NCI-H2107 treated with DMSO at 0.1 percent for 48 hours (cell line): Measurements from ENCODE around the gene MAD2L2.

Source experiments
- DNase-seq: peaks from one replicate; lab custom pipeline; 2025; ENCODE audit not compliant: unreplicated experiment; lab: John Stamatoyannopoulos, UW

MAD2L2 gene

DNA sequence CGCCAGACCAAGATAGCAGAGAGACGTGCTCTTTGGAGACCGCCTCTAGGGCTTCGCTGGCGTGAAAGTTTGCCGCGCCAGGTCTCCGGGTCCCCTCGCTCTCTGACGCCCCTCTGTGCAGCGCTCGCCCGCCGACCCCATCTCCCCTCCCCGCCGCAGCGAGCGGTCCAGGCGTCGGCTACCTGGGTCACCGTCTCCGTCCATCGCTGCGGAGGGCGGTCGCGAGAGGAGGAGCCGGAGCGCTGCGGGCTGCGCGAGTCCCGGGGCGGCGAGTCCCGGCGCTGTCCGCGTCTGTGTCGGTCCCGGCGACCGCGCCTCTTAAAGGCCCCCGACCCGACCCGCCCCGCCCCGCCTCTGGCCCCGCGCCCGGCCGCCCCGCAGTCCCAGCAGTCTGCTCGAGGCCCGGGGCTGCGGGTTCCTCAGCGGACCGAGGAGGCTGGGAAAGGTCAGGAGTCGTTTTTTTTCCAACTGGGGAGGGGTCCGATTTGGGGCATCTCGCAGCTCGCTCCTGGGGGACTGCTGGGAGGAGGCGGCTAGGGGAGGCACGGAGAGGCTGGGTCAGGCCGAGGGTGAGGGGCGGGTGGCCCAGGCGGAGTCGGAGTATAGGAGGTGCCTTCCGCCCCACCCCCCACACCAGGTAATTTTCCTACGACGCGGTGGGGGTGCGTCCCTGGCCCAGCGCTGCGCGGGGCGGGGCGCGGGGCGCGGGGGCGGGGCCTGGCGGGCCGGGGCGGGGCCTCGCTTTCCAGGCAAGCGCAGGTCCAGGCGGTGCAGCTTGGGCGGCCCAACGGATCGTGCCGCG is 26.6 kb downstream of the MAD2L2 start, which contains the start of the genes FBXO2 and FBXO44:
Gene FBXO2 (minus strand): TSS at position 293 of the 802 bp plus-strand sequence. CDS start 89 bp downstream, at position 204.
Gene FBXO44 (plus strand): TSS at position 741 of the 802 bp plus-strand sequence. CDS start 959 bp downstream, outside the sequence.
- DNase-seq: no peak

- no peak for DNase-seq
Observed at GRCh38 chr1:11653861-11654136, 27.1 kb downstream of the MAD2L2 start.

DNA sequence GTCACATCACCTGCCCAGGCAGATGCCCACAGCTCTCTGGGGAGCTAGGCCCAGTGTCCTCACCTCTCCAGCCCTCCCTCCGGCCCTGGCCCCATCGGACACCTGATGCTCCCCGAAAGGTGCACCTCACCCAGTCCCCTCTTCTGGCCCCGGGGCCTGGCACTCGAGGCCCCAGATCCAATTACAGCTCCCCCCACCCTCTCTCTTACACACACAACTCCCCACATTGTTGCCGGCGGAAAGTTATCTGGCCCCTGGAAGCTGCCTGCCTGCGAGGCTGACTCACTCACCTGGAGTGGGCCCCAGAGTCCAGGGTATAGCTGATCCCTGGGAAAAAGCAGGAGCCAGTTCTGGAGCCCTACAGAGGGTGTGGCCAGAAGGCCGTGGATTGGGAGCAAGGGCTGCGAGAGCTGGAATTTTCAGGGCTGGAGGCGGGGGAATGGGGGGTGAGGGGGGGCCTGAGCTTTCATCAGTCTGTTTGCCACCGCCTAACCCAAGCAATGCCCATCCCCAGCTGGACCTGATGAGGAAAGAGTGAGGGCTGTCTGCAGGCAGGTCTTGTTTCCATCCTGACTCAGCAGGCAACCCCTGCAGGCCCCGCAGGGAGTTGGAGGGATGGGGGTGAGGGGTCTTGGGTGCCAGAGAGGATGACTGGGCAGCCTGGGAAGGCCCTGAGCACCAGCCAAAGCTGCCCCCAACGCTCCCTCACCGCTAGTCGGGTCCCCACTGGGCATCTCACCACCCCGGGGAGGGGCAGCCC is 27.7 kb downstream of the MAD2L2 start:
- peak; percentile 59 for DNase-seq

DNA sequence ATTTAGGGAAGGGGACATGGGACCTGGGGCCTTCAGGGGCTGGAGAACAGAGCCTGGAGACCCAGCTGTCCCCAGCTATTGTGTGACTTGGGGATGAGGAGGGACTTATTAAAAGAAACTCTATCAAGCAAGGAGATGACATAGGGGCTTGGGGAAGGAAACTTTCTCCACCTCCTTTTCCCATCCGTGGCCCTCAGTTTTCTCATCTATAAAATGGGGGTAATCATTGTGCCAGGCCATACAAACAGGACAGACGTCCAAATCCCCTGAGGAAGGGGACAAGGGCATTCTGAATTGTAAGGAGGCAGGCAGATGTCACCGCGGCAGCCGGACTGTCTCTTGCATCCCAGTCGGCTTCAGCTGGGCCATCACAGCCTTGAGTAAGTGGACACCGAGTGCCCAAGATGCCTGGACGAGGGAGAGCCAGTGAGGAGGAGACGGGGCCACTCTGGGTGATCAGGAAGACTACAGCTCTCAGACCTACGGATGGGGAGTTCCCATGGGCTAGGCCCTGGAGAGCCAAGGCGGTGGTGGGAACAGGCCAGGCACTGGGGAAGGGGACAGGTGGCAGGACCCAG is 28.7 kb downstream of the MAD2L2 start:
- no peak for DNase-seq

DNA sequence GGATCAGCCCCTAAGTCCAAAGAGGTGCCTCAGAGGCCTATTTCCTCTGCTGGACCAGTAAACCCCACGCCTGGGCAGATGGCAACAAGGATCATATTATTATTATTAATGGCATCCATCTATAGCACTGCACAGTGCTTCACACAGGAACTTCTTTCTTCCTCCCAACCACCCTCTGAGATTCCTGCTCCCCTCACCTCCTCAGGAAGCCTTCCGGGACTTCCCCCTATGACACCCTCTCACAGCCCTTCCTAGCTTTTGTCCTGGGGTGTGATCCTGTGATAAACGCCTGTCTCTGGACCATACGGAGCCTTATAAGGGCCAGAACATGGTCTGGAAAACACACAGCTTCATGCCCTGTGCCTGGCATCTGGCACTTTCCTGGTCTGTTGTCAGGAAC is 29.9 kb downstream of the MAD2L2 start:
- no peak for DNase-seq

DNA sequence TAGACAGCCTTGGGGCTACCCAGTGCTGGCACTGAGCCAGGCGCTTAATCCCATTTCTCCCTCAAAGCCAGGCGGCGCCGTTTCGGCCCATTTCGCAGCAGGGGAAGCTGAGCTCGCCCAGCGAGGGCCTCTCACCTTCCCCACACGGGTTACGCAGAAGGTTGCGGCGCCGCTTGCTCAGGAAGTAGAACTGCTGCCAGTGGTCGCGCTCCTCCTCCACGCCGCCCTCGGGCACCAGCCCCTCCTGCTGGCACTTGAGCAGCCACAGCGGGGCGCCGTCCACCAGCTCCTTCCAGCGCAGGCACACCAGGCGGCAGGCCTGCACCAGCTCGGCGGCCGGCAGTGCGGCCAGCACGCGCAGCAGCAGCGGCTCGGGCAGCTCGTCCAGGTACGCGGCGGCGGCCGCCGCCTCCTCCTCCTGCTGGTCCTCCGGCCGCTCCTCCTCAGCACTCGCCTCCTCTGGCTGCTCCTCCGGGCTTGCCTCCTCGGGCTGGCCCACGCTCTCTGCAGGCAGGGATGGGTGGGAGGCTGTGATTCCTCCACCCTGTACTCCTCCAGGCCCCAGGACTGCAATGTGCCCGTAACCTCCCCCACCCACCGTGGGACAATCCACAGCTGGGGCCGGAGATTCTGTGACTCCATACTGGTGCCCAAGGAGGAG is 30.5 kb downstream of the MAD2L2 start:
- DNase-seq: no peak

- no peak for DNase-seq
Observed at GRCh38 chr1:11649624-11650330, 31.2 kb downstream of the MAD2L2 start.

DNA sequence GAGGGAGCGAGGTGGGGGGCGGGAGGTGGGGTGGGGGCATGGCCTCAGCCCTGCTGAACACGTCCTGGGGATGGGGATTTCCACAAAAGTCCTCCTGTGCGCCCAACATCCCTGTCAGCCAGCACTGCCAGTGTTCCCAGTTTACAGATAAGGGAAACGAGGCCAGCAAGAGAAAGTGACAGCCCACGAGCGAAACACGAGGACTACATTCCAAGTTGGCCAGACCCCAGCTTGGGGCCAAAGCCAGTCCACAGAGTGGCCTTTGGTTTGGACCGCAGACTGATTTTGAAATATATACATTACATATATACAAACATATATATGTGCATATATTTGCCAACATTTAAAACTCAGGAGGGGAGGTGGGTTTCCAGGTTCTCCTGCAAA is 31.7 kb downstream of the MAD2L2 start:
- DNase-seq: no peak

- DNase-seq: no peak
Observed at GRCh38 chr1:11648732-11649158, 32.2 kb downstream of the MAD2L2 start.

GRCh38 chr1:11648039-11648438 is 32.9 kb downstream of the MAD2L2 start:
- no peak for DNase-seq

- DNase-seq: no peak
Observed at GRCh38 chr1:11647333-11647732, 33.6 kb downstream of the MAD2L2 start.

- DNase-seq: no peak
Observed at GRCh38 chr1:11646317-11646716, 34.6 kb downstream of the MAD2L2 start.

GRCh38 chr1:11645670-11646265 is 35.2 kb downstream of the MAD2L2 start:
- DNase-seq: peak; percentile 81

- DNase-seq: no peak
Observed at GRCh38 chr1:11645270-11645669, 35.7 kb downstream of the MAD2L2 start.

GRCh38 chr1:11643782-11644181 is 37.2 kb downstream of the MAD2L2 start:
- DNase-seq: no peak

GRCh38 chr1:11642418-11643017 is 38.4 kb downstream of the MAD2L2 start:
- peak; percentile 63 for DNase-seq

- no peak for DNase-seq
Observed at GRCh38 chr1:11641776-11642305, 39.1 kb downstream of the MAD2L2 start.

DNA sequence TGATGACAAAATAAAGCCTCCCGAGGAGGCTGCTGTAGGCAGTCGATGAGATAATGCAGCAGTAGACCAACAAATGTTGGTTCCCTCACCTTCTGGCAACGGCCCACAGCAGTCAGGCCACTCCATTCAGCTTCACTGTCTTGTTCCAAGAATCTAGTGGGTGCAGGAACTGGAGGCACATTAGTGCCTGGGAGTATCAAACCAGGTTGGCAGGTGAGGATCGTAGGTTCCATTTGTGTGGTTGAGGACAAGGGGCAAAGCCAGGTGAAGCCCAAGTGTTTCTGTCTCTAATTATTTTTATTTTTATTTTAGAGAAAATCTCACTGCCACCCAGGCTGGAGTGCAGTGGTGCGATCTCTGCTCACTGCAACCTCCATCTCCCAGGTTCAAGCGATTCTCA is 40.0 kb downstream of the MAD2L2 start:
- DNase-seq: no peak

DNA sequence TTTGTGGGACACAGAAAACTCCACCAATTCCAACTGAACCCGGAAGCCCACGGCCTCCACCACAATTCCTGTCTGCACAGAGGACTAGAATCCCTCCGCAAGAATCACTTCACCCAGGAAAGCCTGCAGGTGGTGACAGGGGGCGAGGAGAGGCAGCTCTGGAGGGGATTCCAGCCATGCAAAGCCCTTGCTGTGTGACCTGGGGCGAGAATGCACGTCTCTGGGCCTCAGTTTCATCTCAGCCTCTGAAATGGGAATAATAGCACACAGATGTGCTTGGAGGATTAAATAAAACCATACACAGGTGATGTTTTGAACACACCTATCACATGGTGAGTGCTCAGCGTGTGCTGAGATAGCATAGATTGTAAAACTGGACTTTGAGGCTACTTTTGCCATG is 40.8 kb downstream of the MAD2L2 start:
- no peak for DNase-seq

- no peak for DNase-seq
Observed at GRCh38 chr1:11639372-11639771, 41.6 kb downstream of the MAD2L2 start.
